ENCODE measurements around the gene DAAM2. TPM values are rescaled to one million over a fixed set of nuclear protein-coding genes. Genes with fewer than 3 reads are reported as not detected.

DAAM2 gene
- 10 to 100 TPM; 22.7 to 27.7 (median 26.0) TPM for polyA plus RNA-seq (ENCODE audit: insufficient read length in 4 of 4)

DNA sequence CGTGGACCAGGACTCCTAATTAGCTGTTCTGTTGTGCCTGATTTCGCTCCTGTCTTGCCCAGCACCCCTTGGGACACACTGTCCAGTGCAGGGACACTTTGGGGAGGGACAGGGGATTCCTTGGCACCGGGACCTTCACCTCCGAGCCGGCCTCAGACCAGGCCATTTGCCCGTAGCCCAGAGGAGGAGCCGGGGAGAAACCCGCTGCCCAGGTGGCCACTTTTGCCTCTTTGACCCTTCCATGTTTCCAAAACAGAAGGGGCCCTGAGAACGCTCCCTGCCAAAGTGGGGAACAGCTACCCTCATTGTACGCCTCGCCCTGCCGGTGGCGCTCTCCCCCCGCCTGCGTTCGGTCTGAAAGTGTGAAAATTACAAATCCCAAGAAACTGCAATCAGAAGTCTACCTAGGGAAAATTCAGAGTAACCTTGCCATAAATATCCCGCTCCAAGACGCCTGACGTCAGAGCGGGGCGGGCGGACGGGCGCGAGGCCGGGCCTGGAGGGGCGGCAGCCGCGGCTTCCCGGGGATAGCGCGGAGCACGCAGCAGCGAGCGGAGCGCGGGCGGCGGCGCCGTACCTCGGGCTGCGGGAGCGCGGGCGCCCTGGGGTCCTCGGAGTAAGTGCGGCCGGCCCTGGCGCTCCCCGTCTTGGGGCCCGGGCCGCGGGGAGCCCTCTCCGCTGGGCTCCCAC lies at the start of gene DAAM2:
TSS of gene DAAM2 (plus strand) at position 527 of the 690 bp plus-strand sequence. CDS start 63,927 bp downstream, outside the sequence.
- peak in 2 of 4 donors; percentile 47 to 48 for DNase-seq (ENCODE audit: low read depth in 4 of 4, low spot score in 3 of 4)

DNA sequence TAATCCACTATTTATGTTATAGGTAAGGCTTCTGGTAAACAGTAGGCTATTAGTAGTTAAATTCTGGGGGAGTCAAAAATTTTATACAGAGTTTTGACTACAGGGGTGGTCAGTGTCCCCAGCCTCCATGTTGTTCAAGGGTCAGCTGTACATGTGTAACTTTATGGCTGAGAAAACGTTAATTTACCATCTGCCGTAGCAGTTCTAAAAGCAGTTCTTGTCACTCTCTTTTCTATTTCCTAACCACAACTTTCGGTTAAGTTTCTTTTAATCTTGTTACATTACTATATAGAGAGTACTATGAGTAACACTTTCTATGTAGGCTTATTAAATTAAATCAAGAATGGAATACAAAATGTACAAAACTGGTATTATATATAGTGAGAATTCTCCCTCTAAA lies 45.4 kb upstream of the DAAM2 start:
- DNase-seq (ENCODE audit: low read depth in 4 of 4, low spot score in 3 of 4): no peak

DNA sequence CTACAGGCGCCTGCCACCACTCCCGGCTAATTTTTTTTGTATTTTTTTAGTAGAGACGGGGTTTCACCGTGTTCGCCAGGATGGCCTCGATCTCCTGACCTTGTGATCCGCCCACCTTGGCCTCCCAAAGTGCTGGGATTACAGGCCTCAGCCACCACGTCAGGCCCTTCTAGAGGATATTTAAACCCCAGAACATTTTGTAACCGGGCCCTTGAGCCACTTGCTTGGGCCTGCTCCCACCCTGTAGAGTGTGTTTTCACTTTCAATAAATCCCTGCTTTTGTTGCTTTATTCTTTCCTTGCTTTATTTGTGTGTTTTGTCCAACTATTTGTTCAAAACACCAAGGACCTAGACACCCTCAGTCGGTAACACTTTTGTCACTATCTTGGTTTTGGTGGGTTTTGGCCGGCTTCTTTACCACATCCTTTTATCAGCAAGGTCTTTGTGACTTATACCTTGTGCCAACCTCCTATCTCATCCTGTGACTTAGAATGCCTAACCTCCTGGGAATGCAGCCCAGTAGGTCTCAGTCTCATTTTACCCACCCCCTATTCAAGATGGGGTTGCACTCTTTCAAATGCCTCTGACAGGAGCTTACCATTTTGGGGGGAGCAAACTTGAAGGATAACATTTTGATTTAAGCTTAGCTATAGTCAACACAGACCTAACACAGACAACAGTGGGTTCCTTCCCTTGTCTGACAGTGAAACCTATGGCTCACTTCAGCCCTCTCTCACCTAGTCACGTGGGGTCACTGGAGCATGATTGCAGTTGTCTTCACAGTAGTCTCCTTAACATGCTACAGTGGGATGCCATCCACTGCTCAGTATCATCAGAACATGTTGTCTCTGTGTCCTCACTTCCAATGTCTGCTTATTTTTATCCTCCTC lies 39.1 kb upstream of the DAAM2 start:
- DNase-seq (ENCODE audit: low read depth in 4 of 4, low spot score in 3 of 4): no peak

DNA sequence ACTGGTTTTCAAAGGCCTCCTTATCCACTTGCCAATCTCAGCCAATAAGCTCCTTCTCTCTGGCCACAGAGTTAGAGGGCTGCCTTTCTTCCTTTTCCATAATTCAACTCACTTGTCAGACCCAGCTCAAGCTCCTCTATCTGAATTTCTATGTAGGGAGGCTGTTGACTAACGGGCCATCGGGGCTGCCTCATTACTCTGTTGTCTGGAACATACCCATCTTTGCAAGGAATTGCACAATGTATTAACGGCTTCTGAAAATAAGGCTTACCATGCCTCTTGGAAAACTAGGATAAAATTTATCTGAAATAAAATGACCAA lies 38.5 kb upstream of the DAAM2 start:
- DNase-seq (ENCODE audit: low read depth in 4 of 4, low spot score in 3 of 4): no peak

DNA sequence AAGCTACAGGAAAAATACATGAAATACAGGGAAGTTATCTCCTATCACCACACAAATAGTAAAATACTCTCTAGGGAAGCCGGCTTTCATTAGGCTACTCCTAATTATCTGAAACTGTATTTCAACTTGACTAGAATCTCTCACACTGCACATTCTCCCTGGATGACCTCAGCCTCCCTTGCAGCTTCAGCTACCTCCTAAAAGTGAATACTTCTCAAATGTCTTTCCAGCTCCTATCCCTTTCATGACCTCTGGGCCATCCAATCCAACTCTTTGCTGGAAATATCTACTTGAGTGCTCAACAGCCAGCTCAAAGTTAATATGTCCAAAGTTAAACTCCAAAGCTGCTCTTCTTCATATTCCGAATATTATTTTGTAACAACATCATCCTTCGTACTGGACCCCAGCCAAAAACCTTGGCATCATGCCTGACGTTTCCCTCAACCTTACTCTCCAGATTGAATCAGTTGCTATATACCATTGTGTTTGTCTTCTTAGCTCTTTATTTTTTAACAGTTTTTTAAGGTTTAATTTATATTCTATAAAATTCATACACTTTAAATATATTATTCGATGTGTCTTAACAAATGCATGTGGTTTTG lies 37.6 kb upstream of the DAAM2 start:
- no peak for DNase-seq (ENCODE audit: low read depth in 4 of 4, low spot score in 3 of 4)

DNA sequence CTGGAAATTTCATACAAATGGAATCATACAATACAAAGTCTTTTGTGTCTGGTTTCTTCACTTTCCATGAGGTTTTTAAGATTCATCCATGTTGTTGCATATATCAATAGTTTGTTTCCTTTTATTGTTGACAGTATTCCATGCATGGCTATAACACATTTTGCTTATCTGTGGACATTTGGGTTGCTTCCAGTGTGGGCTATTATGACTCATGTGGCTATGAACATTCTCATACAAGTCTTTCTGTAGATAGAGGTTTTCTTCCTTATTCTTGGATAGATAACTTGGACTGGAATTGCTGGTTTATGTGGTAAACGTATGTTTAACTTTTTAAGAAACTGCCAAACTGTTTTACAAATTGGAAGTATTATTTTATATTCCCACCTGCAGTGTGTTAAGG lies 36.9 kb upstream of the DAAM2 start:
- no peak for DNase-seq (ENCODE audit: low read depth in 4 of 4, low spot score in 3 of 4)

- DNase-seq (ENCODE audit: low read depth in 4 of 4, low spot score in 3 of 4): no peak
Observed at GRCh38 chr6:39756582-39756981, 35.6 kb upstream of the DAAM2 start.

GRCh38 chr6:39758905-39759605 lies 33.1 kb upstream of the DAAM2 start:
- DNase-seq (ENCODE audit: low read depth in 4 of 4, low spot score in 3 of 4): no peak

GRCh38 chr6:39760226-39760952 lies 31.8 kb upstream of the DAAM2 start:
- no peak for DNase-seq (ENCODE audit: low read depth in 4 of 4, low spot score in 3 of 4)

GRCh38 chr6:39765508-39766065 lies 26.6 kb upstream of the DAAM2 start:
- no peak for DNase-seq (ENCODE audit: low read depth in 4 of 4, low spot score in 3 of 4)

DNA sequence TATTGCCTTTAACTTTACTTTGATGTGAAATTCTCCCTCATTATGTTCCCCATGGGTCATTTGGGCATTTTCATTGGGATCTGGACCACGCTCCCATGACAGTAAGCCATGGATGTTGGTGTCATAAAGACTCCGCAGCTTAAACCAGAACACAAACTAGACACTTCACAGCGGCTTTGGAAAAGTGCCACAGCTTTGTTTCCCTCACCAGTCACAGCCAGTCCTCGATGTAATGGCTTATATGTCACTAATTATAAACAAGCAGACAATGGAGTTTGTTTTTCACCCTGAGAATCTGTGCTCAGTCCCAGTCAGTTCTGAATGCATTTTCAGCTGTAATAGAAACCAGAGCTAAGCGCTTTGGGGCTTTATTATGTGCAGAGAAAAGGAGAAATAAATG lies 23.2 kb upstream of the DAAM2 start:
- no peak for DNase-seq (ENCODE audit: low read depth in 4 of 4, low spot score in 3 of 4)

GRCh38 chr6:39770446-39770845 lies 21.7 kb upstream of the DAAM2 start:
- DNase-seq (ENCODE audit: low read depth in 4 of 4, low spot score in 3 of 4): no peak

GRCh38 chr6:39772559-39773273 lies 19.5 kb upstream of the DAAM2 start:
- no peak for DNase-seq (ENCODE audit: low read depth in 4 of 4, low spot score in 3 of 4)

GRCh38 chr6:39773782-39774181 lies 18.4 kb upstream of the DAAM2 start:
- DNase-seq (ENCODE audit: low read depth in 4 of 4, low spot score in 3 of 4): no peak

- no peak for DNase-seq (ENCODE audit: low read depth in 4 of 4, low spot score in 3 of 4)
Observed at GRCh38 chr6:39776581-39776980, 15.6 kb upstream of the DAAM2 start.

GRCh38 chr6:39777218-39777617 lies 15.0 kb upstream of the DAAM2 start:
- no peak for DNase-seq (ENCODE audit: low read depth in 4 of 4, low spot score in 3 of 4)

- DNase-seq (ENCODE audit: low read depth in 4 of 4, low spot score in 3 of 4): no peak
Observed at GRCh38 chr6:39777661-39778060, 14.5 kb upstream of the DAAM2 start.

GRCh38 chr6:39778581-39779255 lies 13.5 kb upstream of the DAAM2 start:
- DNase-seq (ENCODE audit: low read depth in 4 of 4, low spot score in 3 of 4): no peak

GRCh38 chr6:39785281-39785680 lies 6.9 kb upstream of the DAAM2 start:
- DNase-seq (ENCODE audit: low read depth in 4 of 4, low spot score in 3 of 4): no peak

All from right renal pelvis (tissue), 4 donors.